ENCODE measurements around the gene RNF13. TPM values are rescaled to one million over a fixed set of nuclear protein-coding genes. Genes with fewer than 3 reads are reported as not detected.
A peak's percentile ranks its signal among the peaks of the same experiment; 100 is the strongest.

RNF13 gene
- total and polyA plus RNA-seq, 2 of the 4 experiments (the other 2 are of a cell fraction) = 12.8 to 29.8 TPM

DNA sequence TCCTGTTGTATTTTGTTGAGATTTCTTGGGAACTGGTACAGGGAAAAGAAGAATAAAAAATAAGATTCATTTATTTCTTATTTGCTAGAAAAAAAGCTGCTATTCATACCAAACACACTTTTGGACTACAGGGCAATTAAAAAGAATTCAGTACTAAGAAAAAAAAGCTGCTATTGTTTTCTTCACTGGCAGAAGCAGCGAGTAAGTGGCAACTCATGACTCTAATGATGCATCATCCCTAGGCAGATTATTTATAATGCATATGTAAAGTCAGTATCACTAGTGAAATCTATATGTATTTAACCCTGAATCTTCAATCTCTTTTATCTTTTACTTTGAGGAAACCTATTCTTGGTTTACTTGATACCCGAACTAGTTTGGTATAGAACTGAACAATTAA lies 142.4 kb downstream of the RNF13 start:
- ChIA-PET POLR2A (ENCODE audit: unreplicated experiment) (interaction anchor here (0.6 to 0.9 kb wide), 3 partner anchors 9 to 17 kb away, joined by 3 to 7 read pairs (median 3); no protein-coding TSS in a partner anchor), CTCF (interaction anchor here (0.7 kb wide), 1 partner anchor 229 kb away, joined by 3 read pairs; no protein-coding TSS in a partner anchor)
- Histone ChIP-seq H4K91ac (ENCODE audit: insufficient read depth, low read depth, low read length) (no peak overlapping the region), H3K4me1 (ENCODE audit: control insufficient read depth, insufficient read depth, low read length) (no peaks in the 10 kb centered on the region), H2BK20ac (ENCODE audit: low read depth, low read length) (no peak overlapping the region), H3K56ac (ENCODE audit: extremely low read depth, insufficient read depth, low read length) (no peak overlapping the region), H3K14ac (replicated peaks; ENCODE audit: low read depth, low read length) (no peak overlapping the region), H3K9me3 (ENCODE audit: control insufficient read depth, insufficient read depth, low read length) (no peaks in the 10 kb centered on the region), H3K23ac (ENCODE audit: low read depth, low read length) (no peak overlapping the region), H4K5ac (ENCODE audit: low read depth, low read length) (no peak overlapping the region), H3K79me1 (ENCODE audit: low read depth in 1 of 2, low read length in 2 of 2) (peaks cover 27 to 51% of the 10 kb centered on the region in 2 experiments), H4K8ac (ENCODE audit: low read depth in 2 of 2, low read length in 2 of 2) (no peak overlapping the region), H2BK15ac (ENCODE audit: low read depth, low read length) (no peak overlapping the region), H3K27ac (ENCODE audit: insufficient read depth, low read length) (no peak overlapping the region), H4K20me1 (ENCODE audit: insufficient read depth, low read length) (peaks cover 20% of the 10 kb centered on the region; the same call in 1 of the 2 replicates), H3K27me3 (ENCODE audit: control insufficient read depth, insufficient read depth, low read length) (no peaks in the 10 kb centered on the region), H2AFZ (replicated peaks; ENCODE audit: low read length, poor library complexity) (no peak overlapping the region), H3K18ac (ENCODE audit: low read depth, low read length) (no peak overlapping the region), H2BK5ac (ENCODE audit: low read depth, low read length, poor library complexity, severe bottlenecking) (no peak overlapping the region), H3K9ac (ENCODE audit: low read depth, low read length) (no peak overlapping the region), H2AK5ac (ENCODE audit: low read depth, low read length) (no peak overlapping the region), H2AK9ac (replicated peaks; ENCODE audit: low read depth, low read length, poor library complexity) (no peak overlapping the region), H3K4ac (ENCODE audit: low read depth, low read length) (no peak overlapping the region), H3K9me1 (ENCODE audit: insufficient read depth, low read length) (no peaks in the 10 kb centered on the region; the same call in 1 of the 2 replicates), H2BK120ac (ENCODE audit: low read depth, low read length) (no peak overlapping the region), H3K36me3 (ENCODE audit: control insufficient read depth, insufficient read depth, low read length) (peaks cover 5% of the 10 kb centered on the region; the same call in 1 of the 2 replicates), H3K4me2 (ENCODE audit: low read depth, low read length) (no peak overlapping the region), H3K4me3 (ENCODE audit: insufficient read depth, low read depth, low read length) (no peak overlapping the region)
- intact Hi-C loops (cut with micrococcal nuclease) = no loop called here
- no peak for ATAC-seq (ENCODE audit: low read depth)
- in situ Hi-C loops (cut with MboI; ENCODE audit: low sequenced_read_pairs) = no loop called here
- no peak for DNase-seq
- TF ChIP-seq RFX5 (IDR thresholded peaks at IDR 0.05; ENCODE audit: low read depth, low read length) (peak; percentile 58; the same call in 1 of the 2 replicates), NFE2L2 (IDR thresholded peaks at IDR 0.05; ENCODE audit: low read depth, low read length) (no peak)
- no TSS peak for BruUV-seq (replicated peaks)
- WGBS, 2 experiments (ENCODE audit: extremely low coverage in 2 of 2, insufficient read length in 1 of 2) = no CpG with 5 or more reads among the region's 2 CpGs
- dilution Hi-C loops (cut with HindIII; ENCODE audit: low sequenced_read_pairs, unreplicated experiment) = no loop called here

All from IMR-90 (cell line).